HepG2 (cell line): ENCODE measurements around the gene LRRC15.

ENCODE experiments used
- CTCF ChIP-seq: sonication (generic); formaldehyde crosslinking; IDR thresholded peaks from 2 replicates; pipeline ENCODE4 v1.5.0; 2020; ENCODE audit warnings: mild to moderate bottlenecking, missing genetic modification reagents, moderate library complexity
- EED ChIP-seq: sonication (generic); formaldehyde crosslinking; IDR thresholded peaks from 2 replicates; pipeline ENCODE4 v1.5.0; 2020; ENCODE audit warnings: mild to moderate bottlenecking, missing genetic modification reagents
- ESRRA ChIP-seq: sonication (generic); formaldehyde crosslinking; IDR thresholded peaks from 2 replicates; pipeline ENCODE4 v1.5.1; 2020; ENCODE audit warnings: mild to moderate bottlenecking, low read depth, missing genetic modification reagents
- MTA3 ChIP-seq: sonication (generic); formaldehyde crosslinking; IDR thresholded peaks from 2 replicates; pipeline ENCODE4 v1.4.0; 2020; ENCODE audit warnings: missing genetic modification reagents
- PCBP2 ChIP-seq: fragments of 200-400 bp; formaldehyde crosslinking; optimal IDR thresholded peaks from 2 replicates; pipeline ENCODE3; 2018; ENCODE audit warnings: low read length, low read depth; ENCODE audit not compliant: poor library complexity, severe bottlenecking
- PHF20 ChIP-seq: sonication (generic); formaldehyde crosslinking; IDR thresholded peaks from 2 replicates; pipeline ENCODE4 v1.5.0; 2020; ENCODE audit warnings: mild to moderate bottlenecking, missing genetic modification reagents
- RAD51 ChIP-seq: fragments of 450-650 bp; IDR thresholded peaks from 2 replicates; pipeline ENCODE4 v1.6.1; 2016; ENCODE audit warnings: borderline replicate concordance
- ZFY ChIP-seq: sonication (generic); formaldehyde crosslinking; IDR thresholded peaks from 2 replicates; pipeline ENCODE4 v1.4.0; 2020; ENCODE audit warnings: missing genetic modification reagents
- ZNF724P ChIP-seq: sonication (generic); formaldehyde crosslinking; IDR thresholded peaks from 2 replicates; pipeline ENCODE4 v1.8.0; 2022; ENCODE audit warnings: missing genetic modification reagents, borderline replicate concordance
- ZNF781 ChIP-seq: sonication (generic); formaldehyde crosslinking; IDR thresholded peaks from 2 replicates; pipeline ENCODE4 v1.5.1; 2020; ENCODE audit warnings: borderline replicate concordance, mild to moderate bottlenecking, missing genetic modification reagents; ENCODE audit errors: not compliant biosample characterization

DNA sequence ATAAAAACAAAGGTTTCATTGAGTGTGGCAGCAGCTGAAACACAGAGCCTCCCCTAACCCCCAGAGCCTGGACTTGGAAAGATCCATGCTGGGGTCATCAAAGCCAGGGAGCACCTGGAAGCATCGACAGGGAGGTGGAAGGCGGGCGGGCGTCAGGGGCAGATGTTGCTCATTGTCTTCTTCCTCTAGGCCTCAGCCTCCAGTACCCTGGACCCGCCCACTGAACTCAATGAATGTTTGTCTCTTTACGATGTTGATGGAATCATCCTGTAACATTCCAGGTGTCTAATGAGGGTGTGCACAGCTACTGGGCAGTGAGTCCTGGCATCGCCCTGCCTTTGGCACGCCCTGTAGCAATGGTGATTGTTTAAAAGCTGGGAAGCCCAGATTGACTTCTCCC is 19.7 kb upstream of the LRRC15 start:
- TF ChIP-seq PCBP2, result no peak
- TF ChIP-seq MTA3 (CRISPR knock-in tag), result no peak
- no peak for TF ChIP-seq ZFY
- TF ChIP-seq ESRRA, result no peak
- no peak for TF ChIP-seq EED (CRISPR knock-in tag)
- TF ChIP-seq ZNF724P (CRISPR knock-in tag), result no peak
- TF ChIP-seq CTCF (CRISPR knock-in tag), result no peak
- no peak for TF ChIP-seq RAD51
- no peak for TF ChIP-seq ZNF781 (CRISPR knock-in tag)
- no peak for TF ChIP-seq PHF20 (CRISPR knock-in tag)
